K562 (cell line): ENCODE measurements around the gene DNM1. TPM values are rescaled to one million over a fixed set of nuclear protein-coding genes. Genes with fewer than 3 reads are reported as not detected.
A peak's percentile ranks its signal among the peaks of the same experiment; 100 is the strongest.

Experiments used
- ATAC-seq: fragments of 200-7000 bp; cut with Tn5 transposase; 3 replicates; pipeline ENCODE4 v1.9.1; 2020; ENCODE audit warnings: moderate library complexity
- BruUV-seq: library from RNA; stranded (reverse); fragments of 400-500 nt; replicated peaks from 2 replicates; lab custom pipeline; 2021; lab: Mats Ljungman, UMichigan
- CTCF ChIA-PET: fragments of 300-600 bp; formaldehyde crosslinking; extraction: SDS; loops from one replicate; lab custom pipeline; 2021; ENCODE audit warnings: low intra/inter-chr PET ratio; lab: Yijun Ruan, JAX
- POLR2A ChIA-PET: fragments of 300-600, 350-650 bp; sonication (Branson Sonifier 250); formaldehyde crosslinking; extraction: SDS; loops from one replicate; lab custom pipeline; 2021; ENCODE audit warnings: antibody characterized with exemption, inconsistent platforms; lab: Yijun Ruan, JAX
- DNase-seq, 4 experiments: peaks; one replicate each; pipeline versions ENCODE4 v3.0.0 to v3.0.0-alpha.2; 2011 to 2018; ENCODE audit warnings: low spot score in 3 of 4, mixed read lengths in 3 of 4; ENCODE audit errors: extremely low read depth in 1 of 4
- FAIRE-seq: peaks from 2 replicates; lab custom pipeline; 2011; peaks lifted over from hg19 to GRCh38; lab: Jason Lieb, UNC
- H2AFZ ChIP-seq: 2 replicates; pipeline ENCODE4 v1.6.0; 2011; ENCODE audit warnings: low read depth, low read length, control low read depth, inconsistent platforms
- H3K27ac ChIP-seq: fragments of 200-600 bp; 3 replicates; pipeline ENCODE4 v1.8.0; 2011; ENCODE audit warnings: low read depth, mild to moderate bottlenecking, control low read depth, inconsistent platforms, low read length, moderate library complexity, mixed read lengths; ENCODE audit errors: extremely low read depth
- H3K27me3 ChIP-seq, 2 experiments: fragments of 300-600 bp in 1 of 2; 2 replicates in 1 of 2; 3 replicates in 1 of 2; pipeline versions ENCODE4 v1.6.0 to v1.8.0; 2011; ENCODE audit warnings: inconsistent platforms in 2 of 2, low read length in 2 of 2, mild to moderate bottlenecking in 1 of 2, mixed read lengths in 1 of 2, moderate library complexity in 1 of 2; ENCODE audit not compliant: control insufficient read depth in 2 of 2, insufficient read depth in 2 of 2
- H3K36me3 ChIP-seq: fragments of 300-600 bp; 3 replicates; pipeline ENCODE4 v1.8.0; 2011; ENCODE audit warnings: mild to moderate bottlenecking, low read length, inconsistent platforms; ENCODE audit not compliant: control insufficient read depth, insufficient read depth
- H3K4me1 ChIP-seq, 2 experiments: fragments of 200-600 bp in 1 of 2; replicated peaks in 1 of 2; 2 replicates in 1 of 2; 3 replicates in 1 of 2; pipeline versions ENCODE4 v1.5.1 to v1.8.0; 2011; ENCODE audit warnings: inconsistent platforms in 2 of 2, low read length in 2 of 2, mild to moderate bottlenecking in 1 of 2, mixed read lengths in 1 of 2, moderate library complexity in 1 of 2; ENCODE audit not compliant: control insufficient read depth in 2 of 2, insufficient read depth in 2 of 2
- H3K4me2 ChIP-seq: 2 replicates; pipeline ENCODE4 v1.6.1; 2011; ENCODE audit warnings: low read length, control low read depth, inconsistent platforms, mixed read lengths; ENCODE audit not compliant: insufficient read depth
- H3K4me3 ChIP-seq: fragments of 200-600 bp; sonication (generic), shearing (Covaris generic); 2 replicates; pipeline ENCODE4 v1.5.1; 2016; ENCODE audit warnings: control low read depth, inconsistent platforms
- H3K79me2 ChIP-seq: fragments of 200-600 bp; 3 replicates; pipeline ENCODE4 v1.8.0; 2011; ENCODE audit warnings: low read length, inconsistent platforms; ENCODE audit not compliant: control insufficient read depth, insufficient read depth
- H3K9ac ChIP-seq, 2 experiments: 2 replicates each; pipeline versions ENCODE4 v1.6.0 to v1.6.1; 2011; ENCODE audit warnings: low read depth in 2 of 2, low read length in 2 of 2, control low read depth in 1 of 2, inconsistent platforms in 1 of 2, mild to moderate bottlenecking in 1 of 2, mixed read lengths in 1 of 2; ENCODE audit not compliant: insufficient read depth in 1 of 2
- H3K9me1 ChIP-seq: one replicate; pipeline ENCODE4 v1.6.0; 2011; ENCODE audit warnings: inconsistent platforms, mild to moderate bottlenecking, low read length, moderate library complexity; ENCODE audit not compliant: control insufficient read depth, insufficient read depth
- H3K9me3 ChIP-seq: replicated peaks from 2 replicates; pipeline ENCODE4 v1.5.1; 2011; ENCODE audit warnings: low read depth, low read length, inconsistent platforms; ENCODE audit not compliant: control insufficient read depth, insufficient read depth
- H4K20me1 ChIP-seq: replicated peaks from 2 replicates; pipeline ENCODE4 v1.6.1; 2011; ENCODE audit warnings: low read length, inconsistent platforms, mixed read lengths; ENCODE audit not compliant: control insufficient read depth, insufficient read depth
- AFF1 ChIP-seq, 2 experiments: fragments of 450-650 bp; IDR thresholded peaks; 2 replicates each; pipeline ENCODE4 v1.6.1; 2018; ENCODE audit warnings: mild to moderate bottlenecking in 2 of 2, low read depth in 1 of 2; ENCODE audit not compliant: partially characterized antibody in 2 of 2
- HDAC1 ChIP-seq, 2 experiments: fragments of 450-650 bp; IDR thresholded peaks; 2 replicates each; pipeline ENCODE4 v1.6.1; 2016 to 2017; ENCODE audit warnings: inconsistent platforms in 1 of 2, mild to moderate bottlenecking in 1 of 2, moderate library complexity in 1 of 2
- HOXB6 ChIP-seq: fragments of 250-450 bp; sonication (Bioruptor Pico); IDR thresholded peaks from 2 replicates; pipeline ENCODE4 v1.5.1; 2022; ENCODE audit warnings: mild to moderate bottlenecking, borderline replicate concordance
- LEF1 ChIP-seq: fragments of 450-650 bp; IDR thresholded peaks from 2 replicates; pipeline ENCODE4 v1.6.1; 2016; ENCODE audit warnings: mild to moderate bottlenecking
- MAFK ChIP-seq: IDR thresholded peaks from 2 replicates; pipeline ENCODE4 v1.6.1; 2011; ENCODE audit warnings: low read length, improper control_type of control experiment
- MXI1 ChIP-seq: IDR thresholded peaks from 2 replicates; pipeline ENCODE4 v1.6.1; 2011; ENCODE audit warnings: low read depth, mild to moderate bottlenecking, improper control_type of control experiment, low read length
- MYC ChIP-seq, 2 experiments: fragments of 250-450 bp in 1 of 2; sonication (Bioruptor Pico) in 1 of 2; IDR thresholded peaks; 2 replicates each; pipeline versions ENCODE4 v1.5.1 to v1.6.1; 2012 to 2021; ENCODE audit warnings: low read depth in 2 of 2, borderline replicate concordance in 1 of 2, improper control_type of control experiment in 1 of 2, low read length in 1 of 2, mild to moderate bottlenecking in 1 of 2, moderate library complexity in 1 of 2
- NFATC3 ChIP-seq: fragments of 450-650 bp; IDR thresholded peaks from 2 replicates; pipeline ENCODE4 v1.6.1; 2017; ENCODE audit warnings: mild to moderate bottlenecking
- NKRF ChIP-seq: fragments of 450-650 bp; IDR thresholded peaks from 2 replicates; pipeline ENCODE4 v1.6.1; 2016; ENCODE audit warnings: borderline replicate concordance
- ZFP36 ChIP-seq: fragments of 150-350 bp; IDR thresholded peaks from 2 replicates; pipeline ENCODE4 v1.6.1; 2018; ENCODE audit warnings: low read length, low read depth; ENCODE audit not compliant: partially characterized antibody
- ZNF316 ChIP-seq: fragments of 450-650 bp; IDR thresholded peaks from 2 replicates; pipeline ENCODE4 v1.6.1; 2016
- WGBS: fragments of 100-300 bp; shearing (Covaris generic); methylation state at CpG from one replicate; pipeline ENCODE4 v1.1.6; 2016; ENCODE audit warnings: low coverage, mixed read lengths; ENCODE audit not compliant: insufficient coverage; ENCODE audit errors: missing lambda C conversion rate; 5-methylcytosine and 5-hydroxymethylcytosine counted together
- in situ Hi-C: fragments of 300-500 bp; cut with MboI; formaldehyde crosslinking; loops from 4 replicates; pipeline ENCODE4 v1.15.0; 2018; ENCODE audit warnings: inconsistent platforms, mixed read lengths
- intact Hi-C: fragments of 100-400 bp; cut with micrococcal nuclease; formaldehyde crosslinking; loops from 2 replicates; pipeline ENCODE4 v1.14.2; 2022
- polyA plus RNA-seq, 8 experiments: library from polyadenylated mRNA; depleted of rRNA in 4 of 8; stranded (reverse) in 5 of 8; unstranded in 3 of 8; fragments of >200 nt; fragmentation: Nextera tagmentation in 2 of 8; fragmentation: Illumina TruSeq in 1 of 8; extraction: Ambion mirVana in 2 of 8; extraction: Trizol in 1 of 8; gene quantifications; 2 replicates each; pipeline versions ENCODE4 v1.2.1 to v1.2.3, GENCODE V29; 2011 to 2014; ENCODE audit warnings: inconsistent platforms in 1 of 8, missing spikeins in 1 of 8
- total RNA-seq, 7 experiments: library from RNA; depleted of rRNA in 6 of 7; stranded (reverse); fragments of >200 nt in 6 of 7; fragmentation: Illumina TruSeq in 2 of 7; extraction: Trizol in 2 of 7; gene quantifications; 2 replicates each; pipeline versions ENCODE4 v1.2.1 to v1.2.3, GENCODE V29; 2011 to 2021; ENCODE audit warnings: low replicate concordance in 1 of 7
- TF ChIP-seq, protein P1 (sequence below): fragments of 250-450 bp; sonication (Bioruptor Pico); IDR thresholded peaks from 2 replicates; pipeline ENCODE4 v1.8.0; 2021; ENCODE audit warnings: borderline replicate concordance, mild to moderate bottlenecking, moderate library complexity; ENCODE audit not compliant: poor library complexity, severe bottlenecking
- TF ChIP-seq, protein P2 (sequence below), 2 experiments: IDR thresholded peaks; 2 replicates each; pipeline ENCODE4 v1.6.1; 2011; ENCODE audit warnings: borderline replicate concordance in 1 of 2, control low read depth in 1 of 2, low read depth in 1 of 2, low read length in 1 of 2, mild to moderate bottlenecking in 1 of 2, mixed read lengths in 1 of 2, moderate library complexity in 1 of 2; ENCODE audit not compliant: insufficient read depth in 1 of 2, insufficient read length in 1 of 2, poor library complexity in 1 of 2, severe bottlenecking in 1 of 2; ENCODE audit errors: extremely low read depth in 1 of 2

Gene DNM1
- total and polyA plus RNA-seq, 9 of the 15 experiments (the other 6 are each of a cell fraction or from before 2014, with no cell fraction given): 0.39 to 23.1 (median 9.1) TPM

DNA sequence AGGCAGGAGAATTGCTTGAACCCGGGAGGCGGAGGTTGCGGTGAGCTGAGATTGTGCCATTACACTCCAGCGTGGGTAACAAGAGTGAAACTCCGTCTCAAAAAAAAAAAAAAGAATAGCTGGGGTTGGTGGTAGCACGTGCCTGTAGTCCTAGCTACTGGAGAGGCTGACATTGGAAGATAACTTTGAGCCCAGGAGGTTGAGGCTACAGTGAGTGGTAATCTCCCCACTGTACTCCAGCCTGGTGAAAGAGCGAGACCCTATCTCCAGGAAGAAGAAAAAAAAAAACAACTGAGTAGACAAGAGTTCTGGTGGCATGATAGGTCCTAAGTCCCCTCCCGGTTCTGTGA is 46.4 kb downstream of the DNM1 start:
- H3K36me3 ChIP-seq: peaks cover 11% of the 10 kb centered on the region; the same call in 2 of the 3 replicates
- no TSS peak for BruUV-seq
- H3K4me3 ChIP-seq: peak overlapping the region; percentile 72
- intact Hi-C loops: loop anchor here (2.0 kb wide), 1 partner anchor 31 kb away; no protein-coding TSS in a partner anchor
- 15% methylated on average over 7 of the region's 8 CpGs for WGBS
- FAIRE-seq: peak; percentile 79
- no peaks in the 10 kb centered on the region for H3K9me1 ChIP-seq
- H3K9me3 ChIP-seq: no peaks in the 10 kb centered on the region
- in situ Hi-C loops: loop anchor here (10.0 kb wide), 1 partner anchor 445 kb away; no protein-coding TSS in a partner anchor
- ChIA-PET POLR2A (interaction anchor here (1.1 to 2.1 kb wide), 8 partner anchors 9 to 56 kb away, joined by 3 to 27 read pairs (median 7); no protein-coding TSS in a partner anchor), CTCF (no interaction called here)
- peak overlapping the region; percentile 95 for H2AFZ ChIP-seq
- H3K27me3 ChIP-seq: no peaks in the 10 kb centered on the region
- H3K4me2 ChIP-seq: peak overlapping the region; percentile 94
- peak overlapping the region; percentile 33 for H3K27ac ChIP-seq
- H4K20me1 ChIP-seq: peaks cover 5% of the 10 kb centered on the region; the same call in 1 of the 2 replicates
- peaks cover 61 to 73% of the 10 kb centered on the region in 2 experiments for H3K4me1 ChIP-seq
- peaks cover 26% of the 10 kb centered on the region; the same call in 2 of the 3 replicates for H3K79me2 ChIP-seq
- H3K9ac ChIP-seq: peak overlapping the region; percentile 42 to 87
- peak in 2 of 4 experiments; percentile 55 to 87 for DNase-seq
- peak; percentile 3 for ATAC-seq
- peak in 1 of 2 experiments; percentile 61; a peak in 2 of 4 replicates for TF ChIP-seq HDAC1 (IDR thresholded peaks at IDR 0.05)
- TF ChIP-seq, protein P1, sequence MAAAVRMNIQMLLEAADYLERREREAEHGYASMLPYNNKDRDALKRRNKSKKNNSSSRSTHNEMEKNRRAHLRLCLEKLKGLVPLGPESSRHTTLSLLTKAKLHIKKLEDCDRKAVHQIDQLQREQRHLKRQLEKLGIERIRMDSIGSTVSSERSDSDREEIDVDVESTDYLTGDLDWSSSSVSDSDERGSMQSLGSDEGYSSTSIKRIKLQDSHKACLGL (CRISPR knock-in tag): no peak
- no peak for TF ChIP-seq HOXB6
- no peak for TF ChIP-seq NKRF
- no peak for TF ChIP-seq ZFP36
- 0 out of 2 replicates have a peak, but pooled peaks have one; percentile 2 for TF ChIP-seq MAFK
- TF ChIP-seq MYC (IDR thresholded peaks at IDR 0.05; ENCODE audit: low read depth, low read length): peak; percentile 19; the same call in 1 of the 2 replicates
- no peak for TF ChIP-seq MYC (CRISPR knock-in tag; IDR thresholded peaks at IDR 0.05; ENCODE audit: borderline replicate concordance, low read depth)
- peak; percentile 49; the same call in 1 of the 2 replicates for TF ChIP-seq NFATC3
- TF ChIP-seq, protein P2, sequence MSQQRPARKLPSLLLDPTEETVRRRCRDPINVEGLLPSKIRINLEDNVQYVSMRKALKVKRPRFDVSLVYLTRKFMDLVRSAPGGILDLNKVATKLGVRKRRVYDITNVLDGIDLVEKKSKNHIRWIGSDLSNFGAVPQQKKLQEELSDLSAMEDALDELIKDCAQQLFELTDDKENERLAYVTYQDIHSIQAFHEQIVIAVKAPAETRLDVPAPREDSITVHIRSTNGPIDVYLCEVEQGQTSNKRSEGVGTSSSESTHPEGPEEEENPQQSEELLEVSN (IDR thresholded peaks at IDR 0.05; ENCODE audit: borderline replicate concordance in 1 of 2, extremely low read depth in 1 of 2, insufficient read depth in 1 of 2, insufficient read length in 1 of 2, low read depth in 1 of 2, low read length in 1 of 2, poor library complexity in 1 of 2, severe bottlenecking in 1 of 2): peak in 1 of 2 experiments; percentile 58
- TF ChIP-seq LEF1: no peak
- TF ChIP-seq ZNF316: peak; percentile 55
- TF ChIP-seq AFF1 (IDR thresholded peaks at IDR 0.05; ENCODE audit: low read depth in 1 of 2, partially characterized antibody in 2 of 2): peak in 1 of 2 experiments; percentile 19
- TF ChIP-seq MXI1: peak; percentile 50; the same call in 1 of the 2 replicates
